Posterior cingulate gyrus (tissue), 11 donors: Measurements from ENCODE around the gene THSD4.

ENCODE experiments used
- DNase-seq, 10 donors: peaks; one replicate each; pipeline versions ENCODE4 v3.0.0 to v3.0.0-alpha.2; 2020 to 2021; ENCODE audit warnings: mixed read lengths in 3 of 10
- intact Hi-C: fragments of 100-400 bp; cut with DNase I; formaldehyde crosslinking; loops from one replicate; pipeline ENCODE4 v1.15.1; 2023

Gene THSD4

DNA sequence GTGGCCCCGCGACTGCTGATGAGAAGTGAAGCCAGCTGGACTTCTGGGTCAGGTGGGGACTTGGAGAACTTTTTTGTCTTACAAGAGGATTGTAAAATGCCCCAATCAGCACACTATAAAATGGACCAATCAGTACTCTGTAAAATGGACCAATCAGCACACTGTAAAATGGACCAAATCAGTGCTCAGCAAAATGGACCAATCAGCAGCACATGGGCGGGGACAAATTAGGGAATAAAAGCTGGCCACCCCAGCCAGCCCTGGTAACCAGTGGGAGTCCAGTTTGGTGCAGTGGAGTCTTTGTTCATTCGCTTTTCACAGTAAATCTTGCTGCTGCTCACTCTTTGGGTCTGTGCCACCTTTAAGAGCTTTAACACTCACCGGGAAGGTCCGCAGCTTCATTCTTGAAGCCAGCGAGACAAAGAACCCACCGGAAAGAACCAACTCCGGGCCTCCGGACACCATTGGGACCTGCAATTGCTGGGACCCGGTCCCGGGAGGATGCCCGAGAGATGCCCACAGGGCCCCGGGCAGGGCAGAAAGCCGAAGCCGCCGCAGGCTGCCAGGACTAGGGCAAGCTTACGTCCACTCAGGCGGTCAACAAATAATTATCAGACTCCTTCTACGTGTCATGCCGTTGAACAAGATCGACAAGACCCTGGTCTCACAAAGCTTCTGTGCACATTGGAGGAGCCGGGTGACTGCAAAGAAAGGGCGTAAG, 686.8 kb downstream of the THSD4 start:
- intact Hi-C loops = loop anchor here (2.0 to 10.0 kb wide), 3 partner anchors 60 to 417 kb away; no protein-coding TSS in a partner anchor
- DNase-seq = peak in 1 of 10 donors; percentile 48

- intact Hi-C loops = loop anchor here (5.0 to 10.0 kb wide), 2 partner anchors 60 to 418 kb away; no protein-coding TSS in a partner anchor
- peak in 1 of 10 donors; percentile 44 for DNase-seq
These were observed 687.5 kb downstream of the THSD4 start for GRCh38 chr15:71802770-71803169.

GRCh38 chr15:71804226-71804625, 689.0 kb downstream of the THSD4 start:
- intact Hi-C loops = loop anchor here (5.0 to 10.0 kb wide), 2 partner anchors 62 to 419 kb away; no protein-coding TSS in a partner anchor
- DNase-seq = peak in 1 of 10 donors; percentile 38

- intact Hi-C loops = loop anchor here (5.0 to 10.0 kb wide), 2 partner anchors 63 to 420 kb away; no protein-coding TSS in a partner anchor
- peak in 1 of 10 donors; percentile 26 for DNase-seq
These were observed 689.6 kb downstream of the THSD4 start for GRCh38 chr15:71804695-71805470.

DNA sequence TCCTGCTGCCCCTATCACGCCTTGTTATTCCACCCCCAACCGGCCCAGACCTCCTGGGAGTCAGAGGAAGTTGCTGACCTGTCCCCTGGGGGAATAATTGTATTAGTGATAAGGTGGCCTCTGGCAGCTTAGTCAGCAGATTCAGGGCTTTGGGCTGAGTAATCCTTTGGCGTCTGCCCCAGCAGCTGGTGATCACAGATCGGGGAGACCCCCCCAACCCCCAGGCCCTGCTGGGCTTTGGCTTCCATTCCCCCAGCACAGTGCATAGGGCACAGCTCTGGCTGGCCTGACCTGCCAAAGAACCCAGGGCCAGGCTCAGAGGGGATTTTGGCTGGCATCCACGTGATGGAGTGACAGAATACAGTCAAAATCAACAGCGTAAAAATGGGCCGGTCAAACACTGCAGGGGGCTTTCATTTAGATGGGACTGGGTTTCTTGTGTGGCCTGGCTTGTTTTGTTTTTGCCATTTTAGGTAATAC, 691.2 kb downstream of the THSD4 start:
- intact Hi-C loops = loop anchor here (10.0 kb wide), 1 partner anchor 422 kb away; no protein-coding TSS in a partner anchor
- DNase-seq = peak in 1 of 10 donors; percentile 54

DNA sequence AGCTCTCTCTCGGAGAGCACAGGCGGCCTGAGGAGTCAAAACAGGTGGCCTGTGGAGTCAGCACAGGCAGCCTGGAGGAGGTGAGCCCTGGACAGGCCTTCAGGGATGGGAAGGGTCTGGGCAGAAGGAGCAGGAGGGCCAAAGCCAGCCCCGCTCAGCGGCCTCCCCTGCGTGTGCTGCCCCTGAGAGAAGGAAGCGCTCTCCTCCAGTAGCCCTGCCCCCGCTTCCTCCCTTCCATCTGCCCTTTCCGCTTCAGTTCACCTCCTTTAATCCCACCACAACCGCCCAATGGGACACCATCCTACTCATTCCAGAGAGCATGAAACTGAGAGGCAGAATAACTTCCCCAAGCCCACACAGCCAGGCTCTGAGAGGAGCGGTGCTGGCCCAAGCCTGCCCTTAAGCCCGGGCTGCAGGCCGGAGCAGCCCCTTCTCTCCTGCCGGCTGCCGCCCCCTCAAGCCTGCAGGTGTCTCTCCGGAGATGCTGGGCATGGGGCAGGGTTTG, 691.9 kb downstream of the THSD4 start:
- intact Hi-C loops = loop anchor here (10.0 kb wide), 1 partner anchor 422 kb away; no protein-coding TSS in a partner anchor
- peak in 1 of 10 donors; percentile 49 for DNase-seq

DNA sequence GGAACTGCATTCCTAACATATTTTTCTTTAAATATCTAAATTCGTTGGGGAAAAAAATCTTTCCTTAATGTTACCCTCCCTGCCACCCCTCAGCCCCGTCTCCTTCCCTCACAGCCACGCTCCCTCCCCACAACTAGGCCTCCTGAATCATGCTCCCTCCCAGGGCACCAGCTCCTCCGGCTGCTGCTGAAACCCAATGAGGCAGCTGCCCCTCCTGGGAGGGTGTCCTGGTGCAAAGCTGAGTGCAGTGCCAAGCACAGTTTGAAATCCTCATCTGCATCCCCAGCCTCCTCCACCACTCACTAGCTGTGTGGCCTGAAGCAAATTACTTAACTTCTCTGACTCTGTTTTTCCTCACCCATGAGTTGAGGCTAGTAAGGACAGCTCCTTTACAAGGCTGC, 692.4 kb downstream of the THSD4 start:
- peak in 1 of 10 donors; percentile 44 for DNase-seq
- intact Hi-C loops = loop anchor here (10.0 kb wide), 1 partner anchor 423 kb away; no protein-coding TSS in a partner anchor

- no peak for DNase-seq
- intact Hi-C loops = loop anchor here (10.0 kb wide), 1 partner anchor 424 kb away; no protein-coding TSS in a partner anchor
These were observed 693.2 kb downstream of the THSD4 start for GRCh38 chr15:71808311-71809020.

GRCh38 chr15:71809346-71809745, 694.1 kb downstream of the THSD4 start:
- intact Hi-C loops = loop anchor here (10.0 kb wide), 1 partner anchor 425 kb away; no protein-coding TSS in a partner anchor
- DNase-seq = no peak

DNA sequence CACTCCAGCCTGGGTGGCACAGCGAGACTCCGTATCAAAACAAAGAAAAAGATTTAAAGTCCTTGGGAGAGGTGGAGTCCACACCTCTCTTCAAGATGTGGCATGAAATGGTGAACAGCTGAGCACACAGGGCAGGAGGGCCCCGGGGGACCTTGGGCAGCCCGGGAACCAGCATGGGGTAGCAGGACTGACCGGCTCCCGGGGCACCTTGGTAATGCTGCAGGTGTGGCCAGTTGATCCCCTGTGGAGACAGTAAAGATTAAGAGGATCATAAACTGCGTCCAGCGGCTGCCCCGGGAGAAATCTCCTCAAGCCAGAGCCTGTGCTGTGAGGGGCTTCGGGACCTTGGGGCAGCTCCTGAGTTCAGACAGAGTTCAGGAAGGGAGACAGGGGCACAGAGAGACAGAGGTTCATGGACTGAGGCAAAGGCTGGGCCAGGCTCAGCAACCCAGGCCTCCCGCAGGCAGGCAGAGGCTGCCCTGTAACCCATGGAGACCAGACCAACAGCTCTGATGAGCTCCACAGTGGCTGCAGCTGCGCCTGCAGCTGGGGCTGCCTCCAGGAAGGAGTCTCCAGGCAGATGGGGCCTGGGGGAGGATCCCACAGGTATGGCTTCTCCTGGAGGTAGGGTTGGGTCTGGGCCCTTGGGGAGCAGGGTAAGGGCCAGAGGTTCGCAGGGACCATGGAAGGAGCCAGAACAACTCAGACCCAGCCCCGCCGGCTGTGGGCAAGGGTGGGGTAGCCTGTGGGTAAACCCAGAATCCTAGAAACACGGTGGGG, 695.2 kb downstream of the THSD4 start, which contains the start of gene NR2E3:
Gene NR2E3 (plus strand): TSS at position 299 of the 780 bp plus-strand sequence. CDS start 190 bp downstream, at position 489.
- intact Hi-C loops = no loop called here

DNA sequence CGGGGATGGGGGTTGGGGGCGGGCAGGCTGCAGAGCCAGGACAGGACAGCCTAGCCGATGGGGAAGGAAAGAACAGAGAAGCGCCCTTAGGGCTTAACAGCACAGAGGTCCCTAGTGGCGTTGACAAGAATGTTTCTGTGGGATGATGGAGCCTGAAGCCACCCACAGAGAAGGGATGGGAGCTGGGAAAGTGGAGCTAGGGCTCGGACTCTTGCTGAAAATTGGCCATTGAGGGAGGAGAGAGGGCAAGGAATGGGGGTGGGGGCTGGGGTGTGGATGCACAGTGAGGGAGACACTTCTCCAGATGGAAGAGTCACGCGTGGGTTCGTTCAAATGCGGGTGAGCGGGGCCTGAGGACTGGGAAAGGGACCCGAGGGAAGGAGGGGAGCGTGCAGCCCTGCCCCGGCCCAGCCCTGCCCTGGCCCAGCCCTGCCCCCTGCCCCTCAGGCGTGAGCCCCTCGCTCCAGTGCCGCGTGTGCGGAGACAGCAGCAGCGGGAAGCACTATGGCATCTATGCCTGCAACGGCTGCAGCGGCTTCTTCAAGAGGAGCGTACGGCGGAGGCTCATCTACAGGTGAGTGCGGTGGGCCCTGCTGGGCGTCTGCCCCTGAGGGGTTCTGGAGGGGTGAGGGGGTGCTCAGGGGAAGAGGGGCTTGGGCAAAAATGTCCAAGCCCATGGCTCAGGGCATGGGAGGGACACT, 695.9 kb downstream of the THSD4 start:
- intact Hi-C loops = no loop called here
- no peak for DNase-seq

More for the DNA sequence above, 695.2 kb downstream of the THSD4 start, which contains the start of gene NR2E3:
- no peak for DNase-seq

- peak in 1 of 10 donors; percentile 70 for DNase-seq
- intact Hi-C loops = no loop called here
These were observed 696.8 kb downstream of the THSD4 start for GRCh38 chr15:71811752-71812735.

GRCh38 chr15:71812966-71813722, 697.9 kb downstream of the THSD4 start:
- intact Hi-C loops = no loop called here
- peak in 2 of 10 donors; percentile 67 to 84 for DNase-seq

- intact Hi-C loops = no loop called here
- DNase-seq = peak in 1 of 10 donors; percentile 73
These were observed 698.6 kb downstream of the THSD4 start for GRCh38 chr15:71813723-71814470.

DNA sequence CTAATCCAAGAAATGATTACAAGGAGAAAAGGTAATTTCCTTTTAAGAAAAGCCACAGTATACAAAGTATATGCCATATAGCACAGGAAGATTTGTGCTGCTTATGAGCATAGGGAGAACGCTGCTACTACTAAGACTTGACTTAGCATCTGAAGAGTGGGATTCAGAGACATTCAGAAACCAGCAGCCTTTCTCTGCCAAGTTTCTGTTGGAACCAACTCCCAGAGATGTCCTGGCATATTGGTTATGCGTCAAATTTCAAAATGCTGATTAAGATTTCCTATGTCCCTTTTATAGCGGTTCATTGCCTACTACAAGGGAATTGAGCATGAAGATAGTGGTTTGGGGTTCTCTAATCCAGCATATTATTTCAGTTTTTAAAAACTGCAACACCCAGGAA, 700.0 kb downstream of the THSD4 start:
- no peak for DNase-seq
- intact Hi-C loops = no loop called here

DNA sequence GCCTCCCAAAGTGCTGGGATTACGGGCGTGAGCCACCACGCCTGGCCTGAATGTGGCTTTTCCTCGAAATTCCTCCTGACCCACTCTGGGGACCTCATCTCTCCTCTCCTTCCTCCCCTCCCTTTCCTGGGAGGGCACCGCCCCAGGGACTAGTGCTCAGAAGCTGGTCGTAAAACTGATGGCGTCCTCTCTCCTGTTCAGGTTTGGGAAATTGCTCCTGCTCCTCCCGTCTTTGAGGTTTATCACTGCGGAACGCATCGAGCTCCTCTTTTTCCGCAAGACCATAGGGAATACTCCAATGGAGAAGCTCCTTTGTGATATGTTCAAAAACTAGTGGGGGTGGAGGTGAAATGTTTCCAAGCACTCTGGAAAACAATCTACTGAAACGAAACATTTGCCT, 702.1 kb downstream of the THSD4 start:
- intact Hi-C loops = no loop called here
- no peak for DNase-seq
